Aorta (tissue), 5 donors: ENCODE measurements around the gene RPL37. TPM values are rescaled to one million over a fixed set of nuclear protein-coding genes. Genes with fewer than 3 reads are reported as not detected.
"Not testable (repeated sequence)": the region's sequence is repeated elsewhere in the genome, so short reads cannot be mapped to it uniquely, and the experiment has no call there.

Experiments
- ATAC-seq: fragments of 200-7000 bp; cut with Tn5 transposase; one replicate; pipeline ENCODE4 v1.9.1; 2022; ENCODE audit warnings: moderate library complexity; ENCODE audit not compliant: low FRiP score
- DNase-seq, 2 donors: peaks; one replicate each; pipeline ENCODE4 v3.0.0-alpha.2; 2020
- H3K27ac ChIP-seq, 2 donors: one replicate each; pipeline ENCODE4 v1.5.1; 2013; ENCODE audit warnings: low read length in 2 of 2, mild to moderate bottlenecking in 2 of 2, moderate library complexity in 2 of 2, control low read depth in 1 of 2, inconsistent platforms in 1 of 2, low read depth in 1 of 2
- H3K27me3 ChIP-seq, 2 donors: one replicate each; pipeline ENCODE4 v1.6.1; 2013; ENCODE audit warnings: control low read depth in 1 of 2, low read length in 1 of 2, mild to moderate bottlenecking in 1 of 2, moderate library complexity in 1 of 2; ENCODE audit not compliant: insufficient read depth in 2 of 2, control insufficient read depth in 1 of 2
- H3K36me3 ChIP-seq, 2 donors: one replicate each; pipeline ENCODE4 v1.6.1; 2013; ENCODE audit warnings: control low read depth in 1 of 2, low read length in 1 of 2, mild to moderate bottlenecking in 1 of 2; ENCODE audit not compliant: insufficient read depth in 2 of 2, control insufficient read depth in 1 of 2
- H3K4me1 ChIP-seq, 2 donors: one replicate each; pipeline ENCODE4 v1.6.1; 2013; ENCODE audit warnings: low read length in 2 of 2, control low read depth in 1 of 2, mild to moderate bottlenecking in 1 of 2, moderate library complexity in 1 of 2; ENCODE audit not compliant: insufficient read depth in 2 of 2, control insufficient read depth in 1 of 2
- H3K4me3 ChIP-seq, 2 donors: one replicate each; pipeline ENCODE4 v1.5.1; 2013; ENCODE audit warnings: low read length in 2 of 2, control low read depth in 1 of 2, mild to moderate bottlenecking in 1 of 2
- H3K9me3 ChIP-seq: one replicate; pipeline ENCODE4 v1.6.1; 2013; ENCODE audit warnings: mild to moderate bottlenecking, low read length; ENCODE audit not compliant: control insufficient read depth
- WGBS, 2 donors: extraction: QIAGEN DNeasy Blood & Tissue Kit; methylation state at CpG; one replicate each; pipeline ENCODE4 v1.1.7; 2013; 5-methylcytosine and 5-hydroxymethylcytosine counted together
- intact Hi-C, 2 donors: fragments of 100-400 bp; cut with DNase I; formaldehyde crosslinking; loops; one replicate each; pipeline versions ENCODE4 v1.14.2 to v1.15.0; 2022
- polyA plus RNA-seq, 2 donors: library from polyadenylated mRNA; stranded (reverse); fragments of 200-250 nt; gene quantifications; one replicate each; pipeline ENCODE4 v1.2.3, GENCODE V29; 2013
- total RNA-seq, 2 donors: library from RNA; stranded (reverse); fragmentation: NEBNext Ultra II Directional; extraction: Animal tissue kit (Norgen Biotek cat#: 25700); gene quantifications; one replicate each; pipeline ENCODE4 v1.2.1, GENCODE V29; 2021
- donor health status: healthy with polysubstance abuse.
- donor health status: Bipolar disorder and iron deficiency.
- donor health status: DM: no; HTN: no; CAD: no.
- donor health status: DM: no; HTN: no; CAD: no.
- donor health status: DM: yes; HTN: yes; CAD: no.

The RPL37 gene
- total and polyA plus RNA-seq, 4 donors: 772 to 1,463 (median 1,110) TPM

- intact Hi-C loops: no loop called here
- 88 to 91% methylated on average over 13 of the region's 13 CpGs for WGBS, 2 donors
- DNase-seq: no peak
- Histone ChIP-seq H3K27me3 (no peaks in the 10 kb centered on the region), H3K9me3 (no peaks in the 10 kb centered on the region), H3K36me3 (peaks cover 3 to 16% of the 10 kb centered on the region in 2 donors), H3K4me1 (no peaks in the 10 kb centered on the region), H3K27ac (no peak overlapping the region), H3K4me3 (no peak overlapping the region)
- no peak for ATAC-seq
Measured at GRCh38 chr5:40829748-40830533, 5.1 kb downstream of the RPL37 start.

GRCh38 chr5:40828690-40829661 lies 6.0 kb downstream of the RPL37 start:
- DNase-seq: no peak
- no peak overlapping the region for H3K27ac ChIP-seq
- intact Hi-C loops: no loop called here
- no peaks in the 10 kb centered on the region for H3K4me1 ChIP-seq
- WGBS, 2 donors: 95% methylated on average over 3 of the region's 3 CpGs
- no peak overlapping the region for H3K4me3 ChIP-seq
- H3K27me3 ChIP-seq: no peaks in the 10 kb centered on the region
- peaks cover 3 to 16% of the 10 kb centered on the region in 2 donors for H3K36me3 ChIP-seq
- H3K9me3 ChIP-seq: no peaks in the 10 kb centered on the region
- ATAC-seq: no peak

- Histone ChIP-seq H3K27me3 (no peaks in the 10 kb centered on the region), H3K27ac (no peak overlapping the region), H3K9me3 (no peaks in the 10 kb centered on the region), H3K4me1 (no peaks in the 10 kb centered on the region), H3K4me3 (no peak overlapping the region), H3K36me3 (peaks cover 3 to 14% of the 10 kb centered on the region in 2 donors)
- no peak for DNase-seq
- ATAC-seq: no peak
- WGBS, 2 donors: 86 to 91% methylated on average over 3 of the region's 3 CpGs
- intact Hi-C loops: no loop called here
Measured at GRCh38 chr5:40828021-40828631, 6.9 kb downstream of the RPL37 start.

GRCh38 chr5:40827188-40827977 lies 7.6 kb downstream of the RPL37 start:
- no peak overlapping the region for H3K4me3 ChIP-seq
- no peaks in the 10 kb centered on the region for H3K27me3 ChIP-seq
- peaks cover 3 to 14% of the 10 kb centered on the region in 2 donors for H3K36me3 ChIP-seq
- DNase-seq (no peak), ATAC-seq (no peak)
- H3K9me3 ChIP-seq: no peaks in the 10 kb centered on the region
- intact Hi-C loops: no loop called here
- H3K27ac ChIP-seq: no peak overlapping the region
- H3K4me1 ChIP-seq: no peaks in the 10 kb centered on the region
- 80 to 84% methylated on average over 14 of the region's 14 CpGs for WGBS, 2 donors

- H3K9me3 ChIP-seq: no peaks in the 10 kb centered on the region
- peaks cover 3 to 14% of the 10 kb centered on the region in 2 donors for H3K36me3 ChIP-seq
- H3K4me1 ChIP-seq: no peaks in the 10 kb centered on the region
- DNase-seq: no peak
- no peak overlapping the region for H3K4me3 ChIP-seq
- WGBS, 2 donors: 88% methylated on average over 5 of the region's 5 CpGs
- no peak overlapping the region for H3K27ac ChIP-seq
- ATAC-seq: no peak
- intact Hi-C loops: no loop called here
- no peaks in the 10 kb centered on the region for H3K27me3 ChIP-seq
Measured at GRCh38 chr5:40826489-40827187, 8.4 kb downstream of the RPL37 start.

GRCh38 chr5:40825461-40826043 lies 9.5 kb downstream of the RPL37 start:
- intact Hi-C loops, H3K27me3 ChIP-seq, H3K4me1 ChIP-seq, H3K4me3 ChIP-seq, DNase-seq, ATAC-seq, H3K9me3 ChIP-seq, H3K27ac ChIP-seq: not testable (repeated sequence)
- H3K36me3 ChIP-seq: peaks cover 2 to 14% of the 10 kb centered on the region in 2 donors
- WGBS, 2 donors: 93 to 96% methylated on average over 11 of the region's 11 CpGs

GRCh38 chr5:40823459-40823858 lies 11.6 kb downstream of the RPL37 start:
- DNase-seq (no peak), ATAC-seq (no peak)
- Histone ChIP-seq H3K36me3 (peaks cover 0 to 11% of the 10 kb centered on the region in 2 donors), H3K9me3 (no peaks in the 10 kb centered on the region), H3K27ac (no peak overlapping the region), H3K4me1 (no peaks in the 10 kb centered on the region), H3K4me3 (no peak overlapping the region), H3K27me3 (no peaks in the 10 kb centered on the region)
- intact Hi-C loops: no loop called here
- 25 to 42% methylated on average over 1 of the region's 1 CpG for WGBS, 2 donors
